Activated T-cell treated with anti-CD3 and anti-CD28 coated beads, Interleukin-2, amount 50 U/mL, for 1 hour (primary cell): Measurements from ENCODE around the gene CRABP2.

Experiments
- DNase-seq: peaks from one replicate; pipeline ENCODE4 v3.0.0-alpha.2; 2020

The CRABP2 gene

DNA sequence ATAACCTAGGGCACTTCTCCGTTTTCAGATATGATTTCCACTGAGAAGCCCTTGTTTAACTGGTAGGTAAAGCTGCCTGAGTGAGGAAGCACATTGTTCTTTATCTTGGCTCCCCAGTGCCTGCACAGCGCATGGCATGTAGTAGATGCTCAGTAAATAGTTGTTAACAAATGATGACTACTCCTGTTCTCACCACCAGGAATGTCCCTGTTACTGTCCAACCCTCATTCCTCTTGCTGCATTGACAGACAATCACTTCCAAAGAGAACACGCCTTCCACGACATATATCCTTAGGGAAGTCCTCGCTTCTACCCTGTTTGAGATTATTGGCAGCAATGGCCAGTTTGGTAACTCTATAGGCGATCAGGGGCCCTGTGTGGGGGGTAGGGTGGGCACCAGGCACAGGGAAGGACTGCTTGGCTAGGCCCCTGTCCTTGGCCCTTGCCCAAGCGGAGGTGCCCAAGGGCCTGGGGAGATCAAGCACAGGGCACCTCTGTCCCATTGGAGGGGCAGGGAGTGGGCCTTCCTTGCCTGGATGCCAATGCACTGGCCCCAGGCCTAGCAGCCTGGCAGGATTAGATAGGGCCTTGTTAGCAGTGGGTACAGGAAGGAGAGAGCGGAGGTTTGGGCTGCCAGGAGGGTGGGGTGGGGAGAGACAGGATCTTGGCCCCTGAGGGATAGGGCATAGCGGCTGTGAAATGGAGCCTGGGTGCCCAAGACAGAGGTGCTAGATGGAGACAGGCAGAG is 38.3 kb downstream of the CRABP2 start:
- DNase-seq = no peak

GRCh38 chr1:156665539-156665938 is 39.8 kb downstream of the CRABP2 start:
- DNase-seq = no peak

DNA sequence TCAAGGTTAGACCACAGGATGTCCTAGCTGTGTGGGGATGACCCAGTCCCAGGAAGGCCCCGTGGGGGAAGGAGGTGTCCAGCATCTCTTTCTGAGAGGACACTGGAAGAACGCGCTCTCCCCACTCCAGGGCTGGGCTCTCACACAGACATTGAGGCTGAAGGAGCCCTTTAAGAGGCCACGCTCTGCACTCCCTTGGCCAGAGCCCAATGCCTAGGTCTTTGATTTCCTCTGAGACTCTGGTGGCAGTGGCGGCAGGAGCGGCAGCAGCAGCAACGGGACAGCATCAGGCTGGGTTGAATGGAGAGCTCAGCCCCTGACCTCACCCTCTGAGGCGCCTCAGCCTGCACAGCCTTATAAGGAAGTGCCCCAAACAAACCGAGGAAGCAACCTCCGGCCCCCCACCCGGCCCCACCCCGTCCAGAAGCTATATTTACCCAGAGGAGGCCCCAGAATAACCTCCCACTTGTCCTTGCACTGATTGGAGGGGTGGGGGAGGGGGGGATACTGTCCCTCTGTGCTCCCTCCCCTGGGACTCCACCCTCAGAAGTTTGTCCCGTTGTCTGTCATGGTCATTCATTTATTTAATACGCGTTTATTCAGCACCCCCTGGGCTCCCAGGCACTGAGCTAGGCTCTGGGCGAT is 40.5 kb downstream of the CRABP2 start:
- DNase-seq = no peak

GRCh38 chr1:156664046-156664766 is 41.2 kb downstream of the CRABP2 start:
- DNase-seq = no peak

DNA sequence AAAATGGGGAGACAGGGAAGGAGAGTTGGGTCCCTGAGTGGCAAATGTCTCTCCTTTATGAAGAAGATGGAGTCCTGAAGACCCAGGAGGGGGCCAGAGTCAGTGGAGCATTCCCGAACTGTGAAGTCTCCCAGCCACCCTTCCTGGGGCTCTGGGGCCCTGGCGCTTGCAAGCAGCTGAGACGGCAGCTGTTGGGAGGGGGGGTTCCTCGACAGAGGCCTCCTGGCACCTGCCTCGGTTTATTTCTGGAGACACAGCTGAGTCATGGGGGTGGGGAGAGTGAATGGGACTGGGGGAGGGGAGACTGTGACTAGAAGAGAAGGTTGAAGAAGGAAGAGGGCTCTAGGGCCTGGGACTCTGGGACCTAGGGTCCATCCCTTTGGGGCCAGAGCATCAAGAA is 42.2 kb downstream of the CRABP2 start:
- DNase-seq = no peak

GRCh38 chr1:156662800-156663055 is 42.7 kb downstream of the CRABP2 start:
- no peak for DNase-seq

- no peak for DNase-seq
These were observed 43.2 kb downstream of the CRABP2 start for GRCh38 chr1:156662005-156662799.

DNA sequence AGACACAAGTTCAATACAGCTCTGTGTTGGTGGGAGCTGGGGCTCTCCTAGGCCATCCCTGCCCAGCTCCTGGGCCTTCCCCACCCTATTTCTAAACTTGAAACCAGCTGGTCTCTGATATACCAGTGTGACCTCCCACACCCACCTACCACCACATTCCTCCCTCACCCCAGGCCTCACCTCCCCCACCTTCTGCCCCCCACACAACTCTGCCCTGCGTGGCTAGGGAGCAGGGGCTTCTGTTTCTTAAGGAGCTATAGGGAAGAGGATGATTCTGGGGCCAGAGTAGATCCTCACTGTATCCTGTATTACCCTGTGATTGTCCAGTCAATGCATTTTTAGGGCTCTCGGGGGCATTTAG is 44.7 kb downstream of the CRABP2 start:
- DNase-seq = no peak

GRCh38 chr1:156659988-156660751 is 45.2 kb downstream of the CRABP2 start:
- DNase-seq = peak; percentile 90

GRCh38 chr1:156659661-156659987 is 45.8 kb downstream of the CRABP2 start:
- no peak for DNase-seq

DNA sequence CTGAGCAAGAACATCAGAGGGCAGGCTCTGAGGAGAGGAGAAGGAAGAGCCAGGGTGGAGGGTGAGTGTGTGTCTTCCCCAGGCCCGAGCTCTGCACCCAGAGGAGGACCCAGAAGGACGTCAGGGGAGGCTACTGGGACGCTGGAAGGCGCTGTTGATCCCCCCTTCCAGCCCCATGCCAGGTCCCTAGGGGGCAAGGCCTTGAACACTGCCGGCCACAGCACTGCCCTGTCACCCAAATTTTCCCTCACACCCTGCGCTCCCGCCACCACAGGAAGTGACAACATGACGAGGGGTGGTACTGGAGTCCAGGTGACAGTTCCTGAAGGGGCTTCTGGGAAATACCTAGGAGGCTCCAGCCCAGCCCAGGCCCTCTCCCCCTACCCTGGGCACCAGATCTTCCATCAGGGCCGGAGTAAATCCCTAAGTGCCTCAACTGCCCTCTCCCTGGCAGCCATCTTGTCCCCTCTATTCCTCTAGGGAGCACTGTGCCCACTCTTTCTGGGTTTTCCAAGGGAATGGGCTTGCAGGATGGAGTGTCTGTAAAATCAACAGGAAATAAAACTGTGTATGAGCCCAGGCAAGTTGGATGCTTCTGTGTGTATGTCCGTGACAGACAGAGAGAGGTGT is 46.3 kb downstream of the CRABP2 start:
- no peak for DNase-seq

DNA sequence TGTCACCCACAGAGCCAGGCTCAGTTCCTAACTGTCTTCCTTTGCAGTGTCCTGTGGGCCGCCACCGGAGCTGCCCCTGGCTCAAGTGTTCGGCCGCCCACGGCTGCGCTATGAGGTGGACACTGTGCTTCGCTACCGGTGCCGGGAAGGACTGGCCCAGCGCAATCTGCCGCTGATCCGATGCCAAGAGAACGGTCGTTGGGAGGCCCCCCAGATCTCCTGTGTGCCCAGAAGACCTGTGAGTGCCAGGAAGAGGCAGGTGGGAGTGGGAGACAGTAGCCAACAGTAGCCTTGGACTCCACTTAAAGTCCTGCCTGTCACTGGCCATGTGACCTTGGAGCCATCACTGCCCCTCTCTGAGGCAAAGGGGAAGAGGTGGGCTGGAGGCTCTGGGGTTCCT is 46.9 kb downstream of the CRABP2 start:
- DNase-seq = no peak

DNA sequence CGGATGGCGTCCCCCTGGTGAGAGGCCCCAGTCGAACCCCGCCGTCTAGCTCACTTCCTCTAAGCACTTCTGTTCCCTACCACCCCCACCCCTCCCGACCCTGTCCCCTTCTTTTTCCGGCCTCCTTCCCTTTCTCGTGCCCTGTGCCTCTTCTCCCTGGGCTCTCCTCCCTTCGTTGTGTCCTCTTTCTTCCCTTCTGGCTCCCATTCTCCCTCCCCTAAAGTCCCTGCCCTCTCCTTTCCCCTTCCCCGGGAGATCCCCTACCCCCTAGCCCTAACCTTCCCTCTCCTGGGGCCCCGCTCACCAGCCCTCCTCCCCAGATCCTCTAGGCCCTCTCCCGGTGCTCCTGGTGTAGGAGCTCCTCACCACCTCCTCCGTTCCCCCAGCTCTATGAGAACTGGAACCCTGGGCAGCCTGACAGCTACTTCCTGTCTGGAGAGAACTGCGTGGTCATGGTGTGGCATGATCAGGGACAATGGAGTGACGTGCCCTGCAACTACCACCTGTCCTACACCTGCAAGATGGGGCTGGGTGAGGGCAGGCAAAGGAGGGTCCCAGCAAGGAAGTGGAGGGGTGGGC is 47.6 kb downstream of the CRABP2 start:
- DNase-seq = no peak

DNA sequence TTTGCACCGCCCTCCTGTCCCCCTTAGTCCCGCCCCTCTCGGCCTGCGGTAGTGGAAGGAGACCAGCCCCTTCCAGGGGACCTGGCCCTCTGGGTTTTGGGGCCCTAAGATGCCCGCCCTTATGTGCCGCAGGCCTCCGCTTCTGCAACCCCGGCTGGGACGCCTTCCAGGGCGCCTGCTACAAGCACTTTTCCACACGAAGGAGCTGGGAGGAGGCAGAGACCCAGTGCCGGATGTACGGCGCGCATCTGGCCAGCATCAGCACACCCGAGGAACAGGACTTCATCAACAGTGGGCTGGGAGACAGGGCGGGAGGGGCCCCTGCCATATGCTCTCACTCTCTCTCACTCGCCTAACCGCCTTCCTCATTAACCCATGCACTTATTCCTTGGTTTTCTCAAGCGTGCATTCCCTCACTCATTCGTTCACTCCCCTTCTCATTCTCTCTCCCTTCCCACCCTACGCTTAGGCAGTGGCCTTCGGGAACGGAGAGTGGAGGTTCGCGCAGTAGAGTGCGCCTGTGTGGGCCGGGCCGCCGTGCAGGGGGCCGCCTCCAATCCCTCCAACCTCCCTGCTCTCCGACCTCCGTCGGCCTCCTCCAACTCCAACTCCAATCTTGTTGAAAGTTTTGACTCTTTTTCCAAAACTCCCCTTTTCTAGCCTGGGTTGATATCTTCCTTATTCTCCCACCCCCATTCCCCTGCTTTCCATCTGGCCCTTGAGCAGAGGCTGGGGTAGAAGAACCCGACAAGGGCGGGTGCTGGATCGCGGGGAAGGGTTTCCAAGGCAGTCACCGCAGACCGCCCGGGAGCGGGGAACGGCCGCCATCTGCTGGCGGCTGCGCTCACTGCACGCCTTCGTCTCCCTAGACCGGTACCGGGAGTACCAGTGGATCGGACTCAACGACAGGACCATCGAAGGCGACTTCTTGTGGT is 48.3 kb downstream of the CRABP2 start:
- peak; percentile 86 for DNase-seq

DNA sequence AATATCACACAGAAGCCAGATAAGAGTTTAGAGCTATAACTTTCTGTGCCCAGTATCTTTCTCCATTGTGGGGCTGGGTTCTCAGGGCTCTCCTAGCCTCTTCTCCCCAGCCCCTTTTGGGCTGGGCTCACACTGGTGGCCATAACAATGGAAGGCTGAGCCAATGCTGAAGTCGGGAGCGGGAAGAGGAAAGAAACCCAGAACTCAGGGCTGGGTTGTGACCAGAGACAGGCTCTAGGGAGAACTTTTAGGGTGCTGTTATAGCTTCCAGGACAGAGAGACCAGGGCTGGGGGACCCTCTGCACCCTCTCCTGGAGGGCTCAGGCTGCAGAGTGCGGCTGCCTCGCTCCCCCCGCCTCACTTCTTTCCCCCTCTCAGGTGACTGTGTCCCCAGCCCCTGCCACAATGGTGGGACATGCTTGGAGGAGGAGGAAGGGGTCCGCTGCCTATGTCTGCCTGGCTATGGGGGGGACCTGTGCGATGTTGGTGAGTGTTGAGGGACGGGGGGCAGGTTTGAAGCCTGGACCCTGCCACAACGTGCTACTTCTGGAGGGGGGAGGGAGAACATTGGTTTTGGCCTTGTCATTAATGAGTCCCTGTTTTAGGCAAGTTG is 49.4 kb downstream of the CRABP2 start:
- DNase-seq = no peak

- DNase-seq = no peak
These were observed 50.1 kb downstream of the CRABP2 start for GRCh38 chr1:156655151-156655903.

DNA sequence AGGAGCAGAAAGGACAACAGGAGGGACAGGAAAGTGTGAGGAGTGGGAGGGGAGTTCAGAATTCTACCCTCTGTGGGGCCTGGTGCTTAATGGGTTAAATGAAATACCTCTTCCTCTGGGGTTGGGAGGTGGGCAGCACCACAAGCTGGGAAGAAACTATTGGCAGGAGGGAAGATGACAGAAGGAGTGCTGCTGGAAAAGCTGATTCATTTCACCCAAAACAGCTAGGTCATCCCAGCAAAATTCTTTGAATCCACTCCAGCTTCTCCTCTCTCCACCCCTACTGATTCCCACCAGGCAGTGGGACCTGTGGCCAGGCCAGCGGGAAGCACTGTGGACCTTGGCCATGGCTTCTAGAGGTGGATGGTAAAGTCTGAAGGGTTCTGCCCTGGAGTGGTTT is 50.7 kb downstream of the CRABP2 start:
- DNase-seq = no peak

DNA sequence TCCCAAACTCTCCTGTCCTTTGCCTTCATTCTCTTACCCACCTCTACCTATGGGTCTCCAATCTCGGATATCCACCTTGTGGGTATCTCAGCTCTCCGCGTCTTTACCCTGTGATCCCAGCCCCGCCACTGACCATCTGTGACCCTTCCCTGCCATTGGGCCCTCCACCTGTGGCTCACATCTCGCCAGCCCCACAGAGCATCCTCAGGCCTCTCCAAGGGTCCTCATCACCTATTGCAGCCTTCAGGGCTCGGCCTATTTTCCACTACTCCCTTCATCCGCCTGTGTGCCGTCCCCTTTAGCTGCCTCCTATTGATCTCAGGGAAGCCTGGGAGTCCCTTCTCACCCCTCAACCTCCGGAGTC is 52.4 kb downstream of the CRABP2 start:
- DNase-seq = no peak

GRCh38 chr1:156652131-156652991 is 53.0 kb downstream of the CRABP2 start:
- no peak for DNase-seq
